Measurements from ENCODE around the gene DAZL. TPM values are rescaled to one million over a fixed set of nuclear protein-coding genes. Genes with fewer than 3 reads are reported as not detected.

Gene DAZL
- total RNA-seq, 1 experiment from 2014 or later = not detected

DNA sequence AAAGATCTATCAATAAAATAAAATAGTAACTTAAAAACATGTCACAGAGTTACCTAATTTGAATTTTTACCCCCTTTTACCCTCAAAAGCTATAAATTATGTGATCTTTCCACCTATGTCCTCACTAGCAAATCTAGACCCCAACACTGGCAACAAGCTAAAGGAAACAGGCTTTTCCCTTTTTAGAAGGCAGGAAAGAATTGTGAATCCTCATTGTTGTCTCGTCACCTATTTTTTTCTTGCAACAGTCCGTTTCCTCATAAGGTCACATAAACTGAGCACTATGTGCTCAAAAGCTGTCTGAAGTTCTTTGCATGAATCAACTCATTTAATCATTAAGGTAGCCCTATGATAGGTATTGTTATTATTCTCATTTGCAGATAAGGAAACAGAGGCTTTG is 34.6 kb upstream of the DAZL start:
- Histone ChIP-seq H3K4me3 (replicated peaks in 1 of 2; ENCODE audit: low read depth in 1 of 2, low read length in 2 of 2) (no peak overlapping the region), H3K27ac (ENCODE audit: low read depth, low read length) (no peak overlapping the region), H3K36me3 (ENCODE audit: control insufficient read depth in 1 of 2, insufficient read depth in 2 of 2, low read length in 2 of 2) (no peaks in the 10 kb centered on the region), H3K4me1 (ENCODE audit: control insufficient read depth in 1 of 2, insufficient read depth in 2 of 2, low read length in 2 of 2) (no peaks in the 10 kb centered on the region), H3K27me3 (ENCODE audit: insufficient read depth, low read length) (no peaks in the 10 kb centered on the region), H3K9me2 (ENCODE audit: insufficient read depth) (no peaks in the 10 kb centered on the region), H3K4me2 (ENCODE audit: low read length) (no peak overlapping the region), H2AFZ (ENCODE audit: low read depth, low read length, poor library complexity, severe bottlenecking) (no peak overlapping the region), H3K9me3 (ENCODE audit: control insufficient read depth in 1 of 2, insufficient read depth in 1 of 2, low read depth in 1 of 2, low read length in 2 of 2) (no peaks in the 10 kb centered on the region), H3K79me2 (ENCODE audit: insufficient read depth, low read length) (no peaks in the 10 kb centered on the region), H3K9ac (ENCODE audit: low read length) (no peak overlapping the region), H4K20me1 (ENCODE audit: insufficient read depth) (no peaks in the 10 kb centered on the region)
- BruUV-seq (replicated peaks) = no TSS peak
- ChIA-PET CTCF (no interaction called here), POLR2A (no interaction called here), RAD21 (ENCODE audit: low non-redundant PET in 1 of 2, low total read pairs in 2 of 2, uncharacterized antibody in 2 of 2, unreplicated experiment in 2 of 2) (no interaction called here)
- TF ChIP-seq EGR1 (IDR thresholded peaks at IDR 0.05; ENCODE audit: low read depth) (no peak), SP1 (IDR thresholded peaks at IDR 0.05; ENCODE audit: low read depth) (no peak), POLR2A (IDR thresholded peaks at IDR 0.05; ENCODE audit: borderline replicate concordance, extremely low read depth, insufficient read depth, insufficient read length) (no peak), CEBPB (IDR thresholded peaks at IDR 0.05; ENCODE audit: low read depth) (no peak), ZNF274 (IDR thresholded peaks at IDR 0.05; ENCODE audit: low read depth, low read length) (no peak), POLR2AphosphoS5 (IDR thresholded peaks at IDR 0.05; ENCODE audit: low read depth, low read length) (no peak), CBX3 (IDR thresholded peaks at IDR 0.05; ENCODE audit: low read depth) (no peak), FOSL1 (IDR thresholded peaks at IDR 0.05; ENCODE audit: low read depth) (no peak), YY1 (IDR thresholded peaks at IDR 0.05; ENCODE audit: extremely low read depth, insufficient replicate concordance, low read depth, low read length) (no peak), SIN3A (IDR thresholded peaks at IDR 0.05; ENCODE audit: low read depth) (no peak), ZFX (IDR thresholded peaks at IDR 0.05) (no peak), JUND (IDR thresholded peaks at IDR 0.05) (no peak), EZH2phosphoT487 (IDR thresholded peaks at IDR 0.05; ENCODE audit: borderline replicate concordance) (no peak), SRF (IDR thresholded peaks at IDR 0.05; ENCODE audit: low read depth) (no peak)
- TF ChIP-seq, protein P1, sequence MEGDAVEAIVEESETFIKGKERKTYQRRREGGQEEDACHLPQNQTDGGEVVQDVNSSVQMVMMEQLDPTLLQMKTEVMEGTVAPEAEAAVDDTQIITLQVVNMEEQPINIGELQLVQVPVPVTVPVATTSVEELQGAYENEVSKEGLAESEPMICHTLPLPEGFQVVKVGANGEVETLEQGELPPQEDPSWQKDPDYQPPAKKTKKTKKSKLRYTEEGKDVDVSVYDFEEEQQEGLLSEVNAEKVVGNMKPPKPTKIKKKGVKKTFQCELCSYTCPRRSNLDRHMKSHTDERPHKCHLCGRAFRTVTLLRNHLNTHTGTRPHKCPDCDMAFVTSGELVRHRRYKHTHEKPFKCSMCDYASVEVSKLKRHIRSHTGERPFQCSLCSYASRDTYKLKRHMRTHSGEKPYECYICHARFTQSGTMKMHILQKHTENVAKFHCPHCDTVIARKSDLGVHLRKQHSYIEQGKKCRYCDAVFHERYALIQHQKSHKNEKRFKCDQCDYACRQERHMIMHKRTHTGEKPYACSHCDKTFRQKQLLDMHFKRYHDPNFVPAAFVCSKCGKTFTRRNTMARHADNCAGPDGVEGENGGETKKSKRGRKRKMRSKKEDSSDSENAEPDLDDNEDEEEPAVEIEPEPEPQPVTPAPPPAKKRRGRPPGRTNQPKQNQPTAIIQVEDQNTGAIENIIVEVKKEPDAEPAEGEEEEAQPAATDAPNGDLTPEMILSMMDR (IDR thresholded peaks at IDR 0.05 in 2 of 3, conservative IDR thresholded peaks at IDR 0.05 in 1 of 3; ENCODE audit: borderline replicate concordance in 1 of 3, insufficient read depth in 1 of 3, low read depth in 2 of 3, low read length in 2 of 3) = no peak
- TF ChIP-seq, protein P2, sequence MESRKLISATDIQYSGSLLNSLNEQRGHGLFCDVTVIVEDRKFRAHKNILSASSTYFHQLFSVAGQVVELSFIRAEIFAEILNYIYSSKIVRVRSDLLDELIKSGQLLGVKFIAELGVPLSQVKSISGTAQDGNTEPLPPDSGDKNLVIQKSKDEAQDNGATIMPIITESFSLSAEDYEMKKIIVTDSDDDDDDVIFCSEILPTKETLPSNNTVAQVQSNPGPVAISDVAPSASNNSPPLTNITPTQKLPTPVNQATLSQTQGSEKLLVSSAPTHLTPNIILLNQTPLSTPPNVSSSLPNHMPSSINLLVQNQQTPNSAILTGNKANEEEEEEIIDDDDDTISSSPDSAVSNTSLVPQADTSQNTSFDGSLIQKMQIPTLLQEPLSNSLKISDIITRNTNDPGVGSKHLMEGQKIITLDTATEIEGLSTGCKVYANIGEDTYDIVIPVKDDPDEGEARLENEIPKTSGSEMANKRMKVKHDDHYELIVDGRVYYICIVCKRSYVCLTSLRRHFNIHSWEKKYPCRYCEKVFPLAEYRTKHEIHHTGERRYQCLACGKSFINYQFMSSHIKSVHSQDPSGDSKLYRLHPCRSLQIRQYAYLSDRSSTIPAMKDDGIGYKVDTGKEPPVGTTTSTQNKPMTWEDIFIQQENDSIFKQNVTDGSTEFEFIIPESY (IDR thresholded peaks at IDR 0.05; ENCODE audit: extremely low read depth, insufficient replicate concordance, low read length) = no peak
- TF ChIP-seq, protein P3, sequence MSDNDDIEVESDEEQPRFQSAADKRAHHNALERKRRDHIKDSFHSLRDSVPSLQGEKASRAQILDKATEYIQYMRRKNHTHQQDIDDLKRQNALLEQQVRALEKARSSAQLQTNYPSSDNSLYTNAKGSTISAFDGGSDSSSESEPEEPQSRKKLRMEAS (IDR thresholded peaks at IDR 0.05) = no peak
- TF ChIP-seq, protein P4, sequence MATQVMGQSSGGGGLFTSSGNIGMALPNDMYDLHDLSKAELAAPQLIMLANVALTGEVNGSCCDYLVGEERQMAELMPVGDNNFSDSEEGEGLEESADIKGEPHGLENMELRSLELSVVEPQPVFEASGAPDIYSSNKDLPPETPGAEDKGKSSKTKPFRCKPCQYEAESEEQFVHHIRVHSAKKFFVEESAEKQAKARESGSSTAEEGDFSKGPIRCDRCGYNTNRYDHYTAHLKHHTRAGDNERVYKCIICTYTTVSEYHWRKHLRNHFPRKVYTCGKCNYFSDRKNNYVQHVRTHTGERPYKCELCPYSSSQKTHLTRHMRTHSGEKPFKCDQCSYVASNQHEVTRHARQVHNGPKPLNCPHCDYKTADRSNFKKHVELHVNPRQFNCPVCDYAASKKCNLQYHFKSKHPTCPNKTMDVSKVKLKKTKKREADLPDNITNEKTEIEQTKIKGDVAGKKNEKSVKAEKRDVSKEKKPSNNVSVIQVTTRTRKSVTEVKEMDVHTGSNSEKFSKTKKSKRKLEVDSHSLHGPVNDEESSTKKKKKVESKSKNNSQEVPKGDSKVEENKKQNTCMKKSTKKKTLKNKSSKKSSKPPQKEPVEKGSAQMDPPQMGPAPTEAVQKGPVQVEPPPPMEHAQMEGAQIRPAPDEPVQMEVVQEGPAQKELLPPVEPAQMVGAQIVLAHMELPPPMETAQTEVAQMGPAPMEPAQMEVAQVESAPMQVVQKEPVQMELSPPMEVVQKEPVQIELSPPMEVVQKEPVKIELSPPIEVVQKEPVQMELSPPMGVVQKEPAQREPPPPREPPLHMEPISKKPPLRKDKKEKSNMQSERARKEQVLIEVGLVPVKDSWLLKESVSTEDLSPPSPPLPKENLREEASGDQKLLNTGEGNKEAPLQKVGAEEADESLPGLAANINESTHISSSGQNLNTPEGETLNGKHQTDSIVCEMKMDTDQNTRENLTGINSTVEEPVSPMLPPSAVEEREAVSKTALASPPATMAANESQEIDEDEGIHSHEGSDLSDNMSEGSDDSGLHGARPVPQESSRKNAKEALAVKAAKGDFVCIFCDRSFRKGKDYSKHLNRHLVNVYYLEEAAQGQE (IDR thresholded peaks at IDR 0.05; ENCODE audit: low read depth) = no peak
- no peak for DNase-seq (ENCODE audit: low read depth, low spot score)
- ATAC-seq = no peak
- intact Hi-C loops (cut with micrococcal nuclease) = no loop called here
